ENCODE measurements around the gene E2F4.

GRCh38 chr16:67174706-67175231 lies 17.2 kb upstream of the E2F4 start:
- TF ChIP-seq, protein P1, sequence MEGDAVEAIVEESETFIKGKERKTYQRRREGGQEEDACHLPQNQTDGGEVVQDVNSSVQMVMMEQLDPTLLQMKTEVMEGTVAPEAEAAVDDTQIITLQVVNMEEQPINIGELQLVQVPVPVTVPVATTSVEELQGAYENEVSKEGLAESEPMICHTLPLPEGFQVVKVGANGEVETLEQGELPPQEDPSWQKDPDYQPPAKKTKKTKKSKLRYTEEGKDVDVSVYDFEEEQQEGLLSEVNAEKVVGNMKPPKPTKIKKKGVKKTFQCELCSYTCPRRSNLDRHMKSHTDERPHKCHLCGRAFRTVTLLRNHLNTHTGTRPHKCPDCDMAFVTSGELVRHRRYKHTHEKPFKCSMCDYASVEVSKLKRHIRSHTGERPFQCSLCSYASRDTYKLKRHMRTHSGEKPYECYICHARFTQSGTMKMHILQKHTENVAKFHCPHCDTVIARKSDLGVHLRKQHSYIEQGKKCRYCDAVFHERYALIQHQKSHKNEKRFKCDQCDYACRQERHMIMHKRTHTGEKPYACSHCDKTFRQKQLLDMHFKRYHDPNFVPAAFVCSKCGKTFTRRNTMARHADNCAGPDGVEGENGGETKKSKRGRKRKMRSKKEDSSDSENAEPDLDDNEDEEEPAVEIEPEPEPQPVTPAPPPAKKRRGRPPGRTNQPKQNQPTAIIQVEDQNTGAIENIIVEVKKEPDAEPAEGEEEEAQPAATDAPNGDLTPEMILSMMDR (IDR thresholded peaks at IDR 0.05; ENCODE audit: control extremely low read depth in 1 of 3, insufficient read depth in 1 of 3, low read depth in 1 of 3, low read length in 3 of 3) = no peak
- TF ChIP-seq EP300 (IDR thresholded peaks at IDR 0.05; ENCODE audit: borderline replicate concordance in 1 of 2, low read depth in 2 of 2, low read length in 2 of 2) = no peak
